Fibroblast of skin of abdomen (primary cell): Measurements from ENCODE around the gene ZIC4. TPM values are rescaled to one million over a fixed set of nuclear protein-coding genes. Genes with fewer than 3 reads are reported as not detected.

Source experiments
- DNase-seq: peaks from one replicate; pipeline ENCODE4 v3.0.0-alpha.2; 2013
- polyA plus RNA-seq, 2 experiments: library from polyadenylated mRNA; unstranded; fragments of 120-200 nt; gene quantifications; one replicate each; pipeline ENCODE4 v1.2.1, GENCODE V29; 2013; ENCODE audit not compliant: insufficient read length in 2 of 2

Gene ZIC4
- polyA plus RNA-seq (2013, experiment 1 of 2; ENCODE audit: insufficient read length), result 0.46 TPM
- 0.17 TPM for polyA plus RNA-seq (2013, experiment 2 of 2; ENCODE audit: insufficient read length)

DNA sequence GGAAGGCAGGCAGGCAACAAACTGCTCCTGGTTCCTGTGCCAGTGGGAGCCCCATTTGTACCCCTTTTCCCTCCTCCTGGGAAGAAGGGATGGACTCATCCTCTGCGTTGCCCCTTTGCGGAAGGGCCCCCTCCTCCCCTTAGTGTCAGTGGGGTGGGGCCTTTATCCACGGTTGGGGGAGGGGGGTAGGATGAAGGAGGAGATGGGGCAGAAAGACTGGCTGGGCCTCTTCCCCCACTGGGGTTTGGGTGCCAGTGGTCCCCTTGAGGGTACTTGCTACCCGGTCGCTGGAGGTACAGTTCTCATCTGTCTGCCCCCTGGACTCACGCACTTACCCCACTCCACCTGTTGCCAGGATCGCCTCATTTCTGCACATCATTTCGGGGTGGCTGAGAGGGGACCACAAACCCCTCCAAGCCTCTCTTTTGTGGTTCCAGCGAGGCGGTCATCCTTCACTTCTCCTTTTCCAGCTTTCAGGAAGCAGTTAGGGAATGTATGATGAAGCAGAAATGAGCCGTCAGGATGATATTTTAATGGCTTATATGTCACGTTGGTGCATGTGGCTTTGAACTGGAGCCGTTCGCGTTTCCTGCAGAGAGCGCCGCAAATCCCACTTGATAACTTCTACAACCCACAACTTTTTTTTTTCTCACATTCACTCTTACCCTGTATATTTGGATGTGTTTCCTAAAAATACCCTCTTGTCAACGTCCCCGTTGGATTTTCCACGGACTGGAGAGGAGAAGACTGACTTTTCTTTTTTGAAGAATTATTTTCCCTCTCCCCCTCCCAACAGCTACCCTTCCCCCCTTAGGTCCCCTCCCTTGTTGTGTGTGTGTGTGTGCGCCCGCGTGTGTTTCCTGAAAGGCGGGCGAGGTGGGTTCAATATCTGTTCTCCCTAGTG, at the start of gene ZIC4:
TSS of gene ZIC4 (minus strand) at position 516 of the 904 bp plus-strand sequence. CDS start 3,746 bp downstream, outside the sequence.
- DNase-seq, result no peak

DNA sequence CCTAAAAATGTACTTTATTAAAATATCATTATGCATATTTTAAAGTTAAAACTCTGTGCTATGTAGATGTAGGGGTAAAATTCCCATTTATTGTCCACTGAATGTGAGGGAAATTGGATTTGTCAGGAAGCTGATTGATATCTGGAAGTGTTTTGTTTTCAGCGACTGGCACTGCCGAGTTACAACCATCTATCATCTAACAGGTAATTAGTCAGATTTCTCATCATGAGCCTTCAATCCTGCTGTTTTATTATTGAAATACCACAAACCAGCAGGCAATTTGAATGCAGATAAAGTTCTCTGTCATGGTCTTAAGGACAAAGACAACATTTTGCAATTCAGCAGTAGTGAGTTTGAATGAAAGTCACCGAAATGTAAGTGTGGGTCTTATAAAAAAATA, 43.3 kb upstream of the ZIC4 start:
- no peak for DNase-seq

DNA sequence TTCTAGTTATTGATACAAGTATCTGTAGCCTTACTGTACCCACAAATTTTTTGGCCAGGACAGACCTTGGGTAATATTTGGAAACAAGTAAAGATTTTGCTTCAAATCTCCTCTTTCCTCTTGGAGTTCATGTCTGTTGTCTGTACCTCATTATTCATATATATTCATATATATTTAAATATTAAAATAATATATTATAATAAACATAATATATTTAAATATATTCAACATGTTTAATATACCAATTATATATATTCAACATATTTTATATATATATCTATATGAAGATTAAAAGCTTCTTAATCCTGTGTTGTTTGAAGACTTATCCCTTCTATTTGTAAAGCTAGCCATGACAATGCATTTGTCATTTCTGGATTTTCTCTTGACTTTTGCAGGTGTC, 40.9 kb upstream of the ZIC4 start:
- DNase-seq, result no peak

DNA sequence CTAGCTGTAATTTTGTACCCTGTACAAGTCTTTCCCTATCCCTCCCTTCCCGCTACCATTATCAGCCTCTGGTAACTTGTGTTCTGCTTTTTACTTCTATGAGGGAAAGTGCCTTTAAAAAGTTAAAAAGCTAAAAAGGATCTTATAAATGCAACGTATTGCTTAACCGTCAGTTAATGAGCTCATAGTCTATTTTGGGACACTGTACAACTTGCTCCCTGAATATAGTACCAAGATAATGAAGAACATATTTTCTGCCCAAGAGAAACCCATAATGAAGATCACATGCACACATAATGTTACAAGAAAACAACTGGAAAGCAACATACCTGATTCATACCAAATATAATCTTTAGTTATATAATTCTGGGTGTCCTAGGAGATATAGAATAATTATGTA, 25.4 kb upstream of the ZIC4 start:
- peak; percentile 45 for DNase-seq

DNA sequence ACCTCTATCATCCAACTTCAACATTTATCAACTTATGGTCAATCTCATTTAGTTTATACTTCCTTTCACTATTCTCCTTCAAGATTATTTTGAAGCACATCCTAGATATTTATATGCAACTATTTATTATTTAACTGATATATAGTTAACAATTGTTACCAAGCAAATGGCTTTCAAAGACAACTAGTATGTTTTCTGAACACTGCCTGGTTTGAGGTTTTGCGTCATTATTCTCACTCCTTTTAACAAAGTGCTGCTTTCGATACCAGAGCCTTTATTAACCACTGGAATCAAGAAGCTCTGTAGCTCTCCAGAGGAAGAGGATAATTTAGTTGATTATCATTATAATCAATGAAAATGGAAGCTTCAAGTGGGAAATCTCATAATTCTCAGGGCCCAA, 22.4 kb upstream of the ZIC4 start:
- DNase-seq, result no peak

DNA sequence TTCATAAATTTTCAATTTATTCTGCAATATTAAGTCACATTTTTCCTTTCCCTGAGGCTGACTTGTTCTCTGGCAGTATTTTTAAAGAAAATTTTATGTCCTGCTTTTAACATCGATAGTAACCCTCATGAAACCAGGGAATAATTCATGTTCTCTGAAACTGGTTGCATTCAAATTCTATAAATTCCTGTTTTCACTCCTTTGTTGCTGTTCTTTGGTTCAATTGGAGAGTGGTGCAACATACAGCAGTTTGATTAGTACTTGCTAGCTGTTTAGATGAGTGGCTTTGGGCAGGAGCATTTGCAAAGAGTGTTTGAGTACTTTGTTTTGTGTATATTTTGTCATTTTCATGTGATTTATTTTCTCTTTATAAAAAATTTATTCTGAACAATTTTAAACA, 22.0 kb upstream of the ZIC4 start:
- DNase-seq, result no peak

DNA sequence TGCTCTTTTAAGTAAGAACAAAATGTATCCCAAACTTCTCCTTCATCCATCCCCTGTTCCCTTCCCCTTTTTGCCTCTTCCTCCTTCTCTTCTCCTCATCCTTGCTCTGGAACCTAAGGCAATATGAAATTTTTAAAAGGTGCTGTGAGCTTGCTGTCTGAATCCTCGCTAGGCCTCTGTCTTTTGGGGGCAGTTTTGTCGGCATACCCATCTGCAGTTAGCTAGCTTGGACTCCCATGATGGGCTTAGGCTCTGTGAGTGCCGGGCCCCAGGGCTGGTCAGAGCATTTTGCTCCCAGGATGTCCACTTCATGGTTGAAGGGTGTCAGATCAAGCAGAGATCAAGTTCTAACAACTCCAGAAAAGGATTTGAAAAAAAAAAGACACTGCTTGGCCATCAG, 21.4 kb upstream of the ZIC4 start:
- DNase-seq, result no peak

DNA sequence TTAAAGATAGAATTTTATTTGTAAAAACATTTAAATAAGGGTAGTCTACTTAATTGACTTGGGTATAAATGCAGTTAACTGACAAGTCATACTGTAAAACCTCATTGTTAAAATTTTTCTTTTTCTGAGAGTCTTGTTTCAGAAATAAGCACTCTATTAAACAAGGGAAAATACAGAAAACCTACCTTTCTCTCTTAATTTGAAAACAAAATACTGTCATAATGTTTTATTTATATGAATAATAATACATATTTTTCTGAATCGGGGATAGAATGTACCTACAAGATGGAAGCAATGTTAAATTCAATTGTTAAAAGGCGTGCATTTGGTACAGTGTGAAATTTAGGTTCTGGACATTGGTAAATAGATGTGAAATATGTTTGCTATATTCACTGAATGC, 20.6 kb upstream of the ZIC4 start:
- DNase-seq, result no peak

DNA sequence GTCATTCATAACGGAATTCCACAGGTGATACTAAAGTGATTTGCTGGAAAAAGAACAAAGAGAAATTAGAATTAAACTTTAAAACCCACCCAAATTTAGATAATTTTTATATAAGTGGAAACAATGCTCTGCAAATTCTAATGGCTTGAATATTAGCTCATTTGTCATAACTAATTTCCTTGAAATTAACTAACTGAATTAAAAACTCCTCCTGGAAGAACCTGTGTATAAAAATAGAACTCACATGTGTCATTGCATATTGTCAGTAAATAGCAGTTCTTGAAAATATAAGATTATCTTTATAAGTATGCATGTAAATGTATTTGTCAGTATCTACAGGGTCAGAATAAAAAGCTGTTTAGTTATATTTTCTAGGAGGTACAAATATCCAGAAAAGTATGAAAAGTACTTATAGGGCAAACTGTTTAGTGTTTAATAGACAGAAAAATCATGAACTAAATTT, 19.1 kb upstream of the ZIC4 start:
- DNase-seq, result no peak

DNA sequence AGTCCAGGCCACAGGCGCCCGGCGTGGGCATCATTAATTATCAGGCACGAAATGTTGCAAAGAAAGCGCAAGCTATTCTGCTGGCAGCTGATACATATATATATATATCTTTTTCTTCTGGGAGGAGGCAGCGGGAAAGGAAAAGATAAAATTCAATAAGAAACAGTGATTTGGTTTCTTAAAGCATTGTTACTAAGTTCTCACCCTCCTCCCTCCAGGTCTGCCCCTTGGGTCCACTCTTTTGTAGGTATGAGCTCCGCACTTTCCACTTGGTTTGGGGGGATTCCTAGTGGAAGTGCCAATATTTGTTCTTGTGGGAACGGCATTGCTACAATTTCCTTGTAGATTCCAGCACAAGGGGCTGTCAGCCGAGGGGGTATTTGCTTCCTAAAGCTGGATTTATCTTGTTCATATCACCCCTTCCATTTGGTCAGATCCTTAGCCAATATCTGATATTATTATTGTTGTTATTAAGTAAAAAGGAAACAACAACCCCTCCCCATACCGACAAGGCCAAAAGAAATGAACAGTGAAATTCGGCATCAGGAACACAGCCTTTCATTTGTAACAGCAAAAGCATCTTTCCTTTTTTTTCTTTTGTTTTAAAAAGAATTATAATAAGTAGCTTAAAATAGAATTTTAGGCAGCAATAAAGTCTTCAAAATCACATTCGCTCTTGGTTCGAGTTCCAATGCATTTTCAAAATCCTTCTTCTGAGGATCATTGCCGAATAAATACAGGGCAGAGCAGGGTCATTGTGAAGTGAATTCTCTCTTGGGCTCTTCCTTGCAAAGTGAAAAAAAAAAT, 18.4 kb upstream of the ZIC4 start:
- no peak for DNase-seq

DNA sequence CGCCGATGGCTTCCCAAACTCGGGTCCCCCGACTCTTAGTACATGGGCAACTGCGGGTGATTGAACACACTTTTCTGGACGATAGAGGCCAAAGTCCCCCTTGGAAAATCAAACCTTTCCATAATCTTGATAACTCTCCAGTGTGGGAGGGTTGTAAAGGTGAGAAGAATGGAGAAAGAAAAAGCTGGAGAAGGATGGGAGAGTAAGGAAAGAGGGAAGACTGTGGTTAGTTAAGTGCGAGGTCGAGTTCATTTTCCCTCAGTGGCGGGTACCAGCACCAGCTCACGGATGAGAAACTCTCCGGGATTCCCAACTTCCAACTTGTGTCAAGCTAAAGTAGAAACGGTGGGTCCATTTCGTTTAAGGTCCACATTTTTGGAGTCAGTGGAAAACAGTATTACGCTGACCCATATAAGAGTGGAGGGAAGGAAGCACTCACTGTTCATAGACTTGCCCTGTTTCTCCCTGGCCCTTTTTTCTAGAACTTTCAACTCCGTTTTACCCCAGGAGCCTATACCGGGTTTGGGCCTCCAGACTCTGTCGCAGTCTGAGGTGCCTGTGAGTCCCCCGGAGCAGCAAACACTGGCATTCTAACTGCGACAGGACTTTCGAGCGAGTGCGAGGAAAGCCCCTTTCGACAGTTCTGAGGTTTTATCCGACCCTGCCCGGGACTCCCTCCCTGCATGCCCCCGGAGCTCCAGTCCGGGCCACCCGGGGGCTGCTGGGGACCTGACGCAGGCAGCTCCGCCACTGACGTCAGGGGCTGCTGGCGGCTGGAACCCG, 17.6 kb upstream of the ZIC4 start:
- no peak for DNase-seq

DNA sequence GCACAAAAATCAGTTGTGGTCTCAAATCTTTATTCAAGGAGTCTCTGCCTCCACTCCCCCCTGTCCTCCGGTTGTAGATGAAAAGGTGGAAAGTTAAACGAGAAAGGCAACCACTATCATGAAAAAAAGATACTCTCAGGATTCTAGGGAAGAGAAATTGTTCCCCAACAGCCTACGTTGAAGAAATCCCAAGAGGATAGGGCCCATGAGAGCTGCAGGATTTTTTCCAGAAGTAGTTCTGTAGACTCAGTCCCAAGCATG, 17.1 kb upstream of the ZIC4 start:
- DNase-seq, result no peak

DNA sequence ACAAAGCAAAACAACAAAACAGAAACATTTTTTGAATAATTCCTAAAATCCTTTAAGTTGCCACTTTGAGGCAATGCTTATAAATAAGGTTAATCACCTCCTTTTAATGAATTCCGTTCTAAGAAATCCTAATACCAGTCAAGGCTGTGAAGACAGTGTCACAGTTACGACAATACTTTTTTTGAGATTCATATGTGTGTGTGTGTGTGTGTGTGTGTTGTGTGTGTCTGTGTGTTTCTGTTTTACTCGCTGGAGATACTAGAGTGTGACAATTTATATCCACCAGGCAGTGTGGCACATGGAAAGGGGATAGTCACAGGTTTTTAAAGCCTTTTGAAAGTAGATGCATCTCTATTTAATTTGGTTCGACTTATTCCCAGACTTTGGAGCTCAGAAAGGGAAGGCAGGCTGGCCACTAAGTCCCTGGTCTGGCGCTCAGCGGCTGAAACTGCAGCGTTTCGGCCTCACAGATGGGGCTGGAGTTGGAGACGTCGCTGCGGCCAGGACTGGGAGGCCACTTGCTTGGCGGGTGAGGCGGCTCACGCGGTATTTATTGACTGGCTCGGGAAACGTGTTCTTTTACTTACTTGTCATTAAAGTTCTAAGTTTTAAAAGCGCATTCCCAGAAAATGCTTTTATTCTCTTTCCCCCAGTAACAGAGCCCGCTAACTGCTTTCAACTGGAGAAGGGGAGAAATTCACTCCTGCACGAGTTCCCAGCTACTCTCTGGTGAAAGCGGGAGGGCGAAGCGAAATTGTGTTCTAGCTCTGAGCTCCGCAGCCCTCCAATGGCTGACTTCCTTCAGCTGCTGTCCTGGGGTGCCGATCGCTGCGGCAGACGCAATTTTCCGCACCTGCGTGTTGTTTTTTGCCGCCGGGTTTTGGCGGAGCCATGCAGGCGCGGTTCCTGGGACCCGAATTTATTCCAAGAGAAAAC, 16.5 kb upstream of the ZIC4 start:
- no peak for DNase-seq

DNA sequence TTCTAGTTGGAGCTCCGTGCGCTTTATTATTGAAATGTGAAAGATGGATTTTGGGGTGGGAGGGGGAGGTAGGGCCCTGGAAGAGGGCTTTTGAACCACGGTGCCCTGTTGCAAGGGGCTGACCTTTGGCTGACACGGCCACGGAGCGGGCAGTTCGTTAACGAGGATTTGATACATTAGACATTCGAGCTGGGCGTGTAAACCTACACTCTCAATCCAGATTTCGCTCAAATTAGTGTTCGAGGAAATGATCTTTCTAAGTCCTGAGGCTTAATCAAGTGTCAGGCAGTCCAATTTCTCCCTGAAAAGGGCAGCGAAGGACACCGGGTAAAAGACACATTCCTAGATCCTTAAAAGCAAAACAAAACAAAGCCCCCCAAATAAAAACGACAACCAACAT, 15.9 kb upstream of the ZIC4 start:
- no peak for DNase-seq

DNA sequence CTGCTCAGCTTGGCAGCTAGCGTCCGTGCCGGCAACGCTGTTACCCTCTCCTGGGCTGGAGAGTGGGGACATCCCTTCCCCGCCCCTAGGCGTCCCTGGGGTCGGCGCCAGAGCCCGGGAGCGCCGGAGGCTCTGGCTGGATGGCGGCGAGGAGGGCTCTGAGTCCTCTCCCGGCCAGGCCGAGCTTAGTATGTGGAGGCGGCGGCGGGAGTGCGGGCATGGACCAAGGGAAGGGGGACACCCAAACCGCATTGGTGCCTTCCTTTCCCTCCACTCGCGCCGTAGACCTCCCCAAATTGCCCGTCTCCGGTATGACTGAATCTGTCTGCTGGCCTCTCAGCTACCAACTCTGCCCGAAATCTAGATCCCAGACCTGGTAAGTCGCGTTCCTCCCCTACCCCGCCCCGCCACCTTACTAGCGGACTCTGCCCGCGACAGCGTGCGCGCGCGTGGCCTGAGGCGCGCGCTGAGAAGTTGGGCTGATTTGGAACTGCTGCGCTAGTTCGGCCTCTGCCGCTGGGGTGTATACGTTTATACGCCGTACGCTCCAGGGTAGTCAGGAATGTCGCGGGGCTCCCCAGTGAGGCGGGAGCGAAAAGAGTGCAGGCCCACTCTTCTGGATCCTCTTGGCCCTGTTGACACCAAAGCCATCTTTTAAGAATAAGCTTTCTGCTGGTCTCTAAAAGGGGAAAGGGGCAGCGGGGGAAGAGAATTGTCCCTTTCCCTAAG, 15.0 kb upstream of the ZIC4 start:
- DNase-seq, result no peak

DNA sequence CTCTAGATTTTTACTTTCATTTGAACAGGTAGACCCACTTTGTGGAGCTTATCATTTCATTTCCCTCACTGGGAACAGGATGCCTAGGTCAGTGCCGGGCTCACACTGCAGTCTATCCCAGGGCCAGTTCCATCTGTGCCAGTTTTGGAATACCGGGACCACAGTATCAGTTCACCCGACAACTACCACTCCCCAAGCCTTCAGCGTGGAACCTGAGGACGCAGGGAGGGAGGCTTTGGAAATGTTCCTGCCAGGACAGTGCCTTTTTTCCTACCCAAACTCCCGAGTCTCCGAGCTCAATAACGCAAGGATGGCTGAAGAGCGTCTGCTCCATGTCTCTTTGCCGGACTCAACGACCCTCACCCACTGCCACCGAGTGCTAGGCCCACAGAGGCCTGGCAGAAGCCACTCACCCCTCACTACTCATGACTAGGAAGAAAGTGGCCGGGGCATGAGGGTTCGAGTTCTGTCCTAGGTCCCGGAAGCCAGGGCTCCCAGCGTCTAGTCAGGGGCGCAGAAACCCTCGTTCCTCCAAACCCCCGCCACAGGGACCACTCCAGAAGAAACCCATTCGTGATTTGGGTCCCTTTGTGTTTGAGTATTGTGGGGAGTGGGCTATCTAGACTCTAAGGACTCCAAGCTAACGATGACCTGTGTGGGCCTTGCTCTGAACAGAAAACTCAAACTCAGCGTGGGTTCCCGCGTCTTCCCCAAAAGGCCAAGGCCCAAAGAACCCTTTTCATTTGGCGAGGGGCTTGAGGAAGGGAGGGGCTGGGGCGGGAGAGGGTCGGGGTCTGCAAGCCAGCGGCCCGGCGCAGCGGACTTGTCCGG, 14.2 kb upstream of the ZIC4 start:
- DNase-seq, result no peak

DNA sequence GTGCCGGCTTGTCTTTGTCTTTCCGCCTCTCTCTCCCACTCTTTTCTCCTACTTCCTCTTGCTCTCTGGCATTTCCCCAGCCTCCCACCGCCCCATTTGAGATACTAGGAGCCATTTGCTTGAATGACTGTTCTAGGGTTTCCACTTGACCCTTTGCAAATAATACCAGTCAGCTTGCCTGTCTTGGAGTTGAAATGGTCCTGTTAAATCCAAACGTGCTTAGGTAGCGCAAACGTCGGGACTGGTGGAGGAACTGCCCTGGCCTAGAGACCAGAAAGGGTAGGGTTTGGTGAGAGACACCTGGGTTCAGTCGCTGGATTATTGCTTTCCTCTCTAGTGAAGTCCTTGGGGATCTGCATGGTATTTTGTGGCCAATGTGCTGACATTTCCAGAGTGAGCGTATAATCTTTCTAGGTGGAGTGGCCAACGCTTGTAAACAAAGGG, 13.5 kb upstream of the ZIC4 start:
- DNase-seq, result no peak

DNA sequence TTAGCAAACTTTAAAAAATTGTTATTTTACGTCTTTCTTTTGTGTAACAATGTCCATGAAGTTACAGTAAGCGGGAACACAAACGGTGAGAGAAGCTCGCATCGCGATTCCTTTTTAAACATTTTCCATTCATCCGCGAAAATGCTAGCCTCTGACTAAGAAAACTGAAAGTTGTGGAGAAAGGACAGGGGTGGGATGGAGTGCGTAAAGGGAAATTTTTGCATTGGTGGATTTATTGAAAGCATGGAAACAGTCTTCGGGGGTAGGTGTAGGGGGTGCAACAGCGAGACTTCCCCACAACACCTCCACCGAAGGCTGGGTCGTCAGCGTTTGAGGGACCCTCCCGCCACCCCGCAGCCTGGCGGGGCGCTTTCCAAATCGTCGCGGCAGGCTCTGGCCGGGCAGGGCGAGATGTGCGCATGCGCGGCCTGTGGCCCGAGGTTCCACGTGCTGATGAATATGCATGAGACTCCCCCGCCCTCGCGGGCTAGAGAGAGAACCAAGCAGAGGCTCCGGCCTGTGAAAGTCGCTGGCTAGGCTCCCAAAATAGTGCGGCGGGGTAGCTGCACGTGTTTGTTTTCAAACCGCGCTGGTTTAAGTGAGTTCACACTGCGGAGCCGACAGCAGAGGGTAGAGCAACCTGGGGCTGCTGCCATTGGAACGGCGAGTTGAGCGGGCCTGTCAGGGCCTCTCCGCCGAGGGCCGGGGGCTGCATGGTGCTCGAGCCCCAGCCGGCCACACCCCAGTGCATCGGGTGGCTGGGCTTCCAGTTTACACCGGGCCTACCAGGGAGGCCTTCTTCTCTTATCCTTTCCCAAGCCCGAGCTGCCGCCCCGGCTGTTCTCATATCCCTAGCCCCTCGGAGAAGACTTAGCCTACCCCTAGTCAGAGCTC, 12.7 kb upstream of the ZIC4 start:
- DNase-seq, result peak; percentile 61

DNA sequence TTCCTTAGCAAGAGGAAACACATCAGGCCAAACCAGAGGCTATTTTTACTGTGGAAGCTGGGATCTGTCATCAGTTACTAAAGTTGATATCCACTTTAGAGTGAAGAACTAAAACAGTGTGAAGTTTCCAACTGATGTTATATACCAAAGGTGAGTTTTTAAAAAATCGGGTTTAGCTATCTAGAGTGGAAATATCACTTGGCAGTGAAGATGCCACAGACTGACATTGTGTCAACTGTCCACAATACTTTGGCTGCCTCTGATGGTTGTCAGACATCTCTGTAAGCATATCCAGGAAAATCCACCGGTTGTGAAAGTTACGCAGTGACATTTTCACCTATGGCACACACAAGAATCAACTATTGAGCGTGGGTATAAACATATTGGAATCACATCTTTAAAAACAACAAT, 12.0 kb upstream of the ZIC4 start:
- DNase-seq, result no peak
